ENCODE data around the gene ENDOD1. TPM values are rescaled to one million over a fixed set of nuclear protein-coding genes. Genes with fewer than 3 reads are reported as not detected.
"Not testable (repeated sequence)": the region's sequence is repeated elsewhere in the genome, so short reads cannot be mapped to it uniquely, and the experiment has no call there.

ENDOD1 gene
- total RNA-seq, 1 experiment from 2014 or later, result 8.1 TPM

GRCh38 chr11:95135880-95136279 is 46.2 kb downstream of the ENDOD1 start:
- H3K4me1 ChIP-seq (replicated peaks; ENCODE audit: insufficient read depth), result peaks cover 25% of the 10 kb centered on the region
- no peaks in the 10 kb centered on the region for H3K36me3 ChIP-seq (ENCODE audit: low read depth)
- no peak overlapping the region for H3K4me2 ChIP-seq
- no peak overlapping the region for H3K27ac ChIP-seq
- H3K27me3 ChIP-seq (ENCODE audit: insufficient read depth, low read depth), result no peaks in the 10 kb centered on the region
- H2AFZ ChIP-seq, result no peak overlapping the region
- no peaks in the 10 kb centered on the region for H3K79me2 ChIP-seq (ENCODE audit: low read depth)
- no peak for TF ChIP-seq EZH2 (IDR thresholded peaks at IDR 0.05; ENCODE audit: low read depth)
- TF ChIP-seq, protein P1, sequence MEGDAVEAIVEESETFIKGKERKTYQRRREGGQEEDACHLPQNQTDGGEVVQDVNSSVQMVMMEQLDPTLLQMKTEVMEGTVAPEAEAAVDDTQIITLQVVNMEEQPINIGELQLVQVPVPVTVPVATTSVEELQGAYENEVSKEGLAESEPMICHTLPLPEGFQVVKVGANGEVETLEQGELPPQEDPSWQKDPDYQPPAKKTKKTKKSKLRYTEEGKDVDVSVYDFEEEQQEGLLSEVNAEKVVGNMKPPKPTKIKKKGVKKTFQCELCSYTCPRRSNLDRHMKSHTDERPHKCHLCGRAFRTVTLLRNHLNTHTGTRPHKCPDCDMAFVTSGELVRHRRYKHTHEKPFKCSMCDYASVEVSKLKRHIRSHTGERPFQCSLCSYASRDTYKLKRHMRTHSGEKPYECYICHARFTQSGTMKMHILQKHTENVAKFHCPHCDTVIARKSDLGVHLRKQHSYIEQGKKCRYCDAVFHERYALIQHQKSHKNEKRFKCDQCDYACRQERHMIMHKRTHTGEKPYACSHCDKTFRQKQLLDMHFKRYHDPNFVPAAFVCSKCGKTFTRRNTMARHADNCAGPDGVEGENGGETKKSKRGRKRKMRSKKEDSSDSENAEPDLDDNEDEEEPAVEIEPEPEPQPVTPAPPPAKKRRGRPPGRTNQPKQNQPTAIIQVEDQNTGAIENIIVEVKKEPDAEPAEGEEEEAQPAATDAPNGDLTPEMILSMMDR (conservative IDR thresholded peaks at IDR 0.05), result no peak
- intact Hi-C loops (cut with micrococcal nuclease; ENCODE audit: unreplicated experiment), result no loop called here
- ChIA-PET CTCF (interaction anchor here (0.5 to 0.8 kb wide), 2 partner anchors 38 to 1289 kb away, joined by 3 to 6 read pairs; no protein-coding TSS in a partner anchor), POLR2A (ENCODE audit: unreplicated experiment) (no interaction called here)
- no peaks in the 10 kb centered on the region for H3K9me3 ChIP-seq (ENCODE audit: insufficient read depth, low read depth)
- peaks cover 12% of the 10 kb centered on the region; the same call in 1 of the 2 replicates for H3F3A ChIP-seq (ENCODE audit: insufficient read depth, low read depth)
- no TSS peak for BruUV-seq (replicated peaks)
- no peak overlapping the region for H3K4me3 ChIP-seq
- DNase-seq, result no peak
- no peaks in the 10 kb centered on the region for H3K9me2 ChIP-seq (ENCODE audit: insufficient read depth)
- H4K20me1 ChIP-seq (ENCODE audit: insufficient read depth), result no peaks in the 10 kb centered on the region

GRCh38 chr11:95136747-95137146 is 47.1 kb downstream of the ENDOD1 start:
- POLR2A ChIA-PET (ENCODE audit: unreplicated experiment), result interaction anchor here (0.5 kb wide), 1 partner anchor 41 kb away, joined by 8 read pairs; no protein-coding TSS in a partner anchor
- H4K20me1 ChIP-seq (ENCODE audit: insufficient read depth); H3K79me2 ChIP-seq (ENCODE audit: low read depth); H3K9me2 ChIP-seq (ENCODE audit: insufficient read depth); H3K4me2 ChIP-seq; H3K4me3 ChIP-seq; CTCF ChIA-PET; intact Hi-C loops (cut with micrococcal nuclease; ENCODE audit: unreplicated experiment); DNase-seq; H3K27me3 ChIP-seq (ENCODE audit: insufficient read depth, low read depth); H2AFZ ChIP-seq; H3K36me3 ChIP-seq (ENCODE audit: low read depth); H3K9me3 ChIP-seq (ENCODE audit: insufficient read depth, low read depth); BruUV-seq (replicated peaks); H3K27ac ChIP-seq: not testable (repeated sequence)
- peaks cover 12% of the 10 kb centered on the region; the same call in 1 of the 2 replicates for H3F3A ChIP-seq (ENCODE audit: insufficient read depth, low read depth)
- H3K4me1 ChIP-seq (replicated peaks; ENCODE audit: insufficient read depth), result peaks cover 25% of the 10 kb centered on the region

DNA sequence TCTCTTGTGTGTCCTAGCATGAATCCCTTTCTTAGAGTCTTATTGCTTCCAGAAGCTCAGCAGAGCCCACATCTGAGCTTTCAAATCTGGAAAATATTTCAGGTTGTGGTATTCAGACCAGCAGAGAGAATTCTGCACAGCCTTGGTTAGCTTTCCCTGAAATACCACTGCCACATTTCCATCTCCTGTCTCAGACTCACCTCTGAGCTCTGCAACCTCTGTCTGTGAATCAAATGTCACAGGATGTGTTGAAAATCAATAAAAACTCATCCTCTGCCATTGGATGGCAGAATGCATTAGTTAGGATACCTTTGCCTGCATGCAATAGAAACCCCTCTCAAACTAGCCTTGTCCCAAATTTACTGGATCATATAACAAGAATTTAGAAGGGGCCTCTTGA is 47.7 kb downstream of the ENDOD1 start:
- Histone ChIP-seq H3F3A (ENCODE audit: insufficient read depth, low read depth) (peaks cover 12% of the 10 kb centered on the region; the same call in 1 of the 2 replicates), H4K20me1 (ENCODE audit: insufficient read depth) (no peaks in the 10 kb centered on the region), H3K36me3 (ENCODE audit: low read depth) (no peaks in the 10 kb centered on the region), H3K27ac (no peak overlapping the region), H3K79me2 (ENCODE audit: low read depth) (no peaks in the 10 kb centered on the region), H3K4me1 (replicated peaks; ENCODE audit: insufficient read depth) (peaks cover 25% of the 10 kb centered on the region), H2AFZ (no peak overlapping the region), H3K9me2 (ENCODE audit: insufficient read depth) (no peaks in the 10 kb centered on the region), H3K27me3 (ENCODE audit: insufficient read depth, low read depth) (no peaks in the 10 kb centered on the region), H3K4me3 (no peak overlapping the region), H3K9me3 (ENCODE audit: insufficient read depth, low read depth) (no peaks in the 10 kb centered on the region), H3K4me2 (no peak overlapping the region)
- intact Hi-C loops (cut with micrococcal nuclease; ENCODE audit: unreplicated experiment), result no loop called here
- ChIA-PET POLR2A (ENCODE audit: unreplicated experiment) (no interaction called here), CTCF (interaction anchor here (0.5 kb wide), 1 partner anchor 26 kb away, joined by 3 read pairs; no protein-coding TSS in a partner anchor)
- TF ChIP-seq EZH2 (IDR thresholded peaks at IDR 0.05; ENCODE audit: low read depth), result no peak
- TF ChIP-seq, protein P1 (conservative IDR thresholded peaks at IDR 0.05), result no peak
- DNase-seq, result no peak
- no TSS peak for BruUV-seq (replicated peaks)

- intact Hi-C loops (cut with micrococcal nuclease; ENCODE audit: unreplicated experiment), result no loop called here
- Histone ChIP-seq H3K9me2 (ENCODE audit: insufficient read depth) (no peaks in the 10 kb centered on the region), H4K20me1 (ENCODE audit: insufficient read depth) (no peaks in the 10 kb centered on the region), H3K9me3 (ENCODE audit: insufficient read depth, low read depth) (no peaks in the 10 kb centered on the region), H3K27ac (no peak overlapping the region), H3F3A (ENCODE audit: insufficient read depth, low read depth) (peaks cover 12% of the 10 kb centered on the region; the same call in 1 of the 2 replicates), H3K79me2 (ENCODE audit: low read depth) (no peaks in the 10 kb centered on the region), H3K4me1 (replicated peaks; ENCODE audit: insufficient read depth) (peaks cover 16% of the 10 kb centered on the region), H2AFZ (no peak overlapping the region), H3K27me3 (ENCODE audit: insufficient read depth, low read depth) (no peaks in the 10 kb centered on the region), H3K4me3 (no peak overlapping the region), H3K36me3 (ENCODE audit: low read depth) (no peaks in the 10 kb centered on the region), H3K4me2 (no peak overlapping the region)
- BruUV-seq (replicated peaks), result no TSS peak
- CTCF ChIA-PET, result no interaction called here
- TF ChIP-seq, protein P1 (conservative IDR thresholded peaks at IDR 0.05), result no peak; the same call in 1 of the 2 replicates
- TF ChIP-seq EZH2 (IDR thresholded peaks at IDR 0.05; ENCODE audit: low read depth), result no peak
- POLR2A ChIA-PET (ENCODE audit: unreplicated experiment), result no interaction called here
- DNase-seq, result no peak
Measured at GRCh38 chr11:95138448-95138847, 48.8 kb downstream of the ENDOD1 start.

Measured in PC-9 (cell line).